ENCODE results near the gene OR52K1.

OR52K1 gene

DNA sequence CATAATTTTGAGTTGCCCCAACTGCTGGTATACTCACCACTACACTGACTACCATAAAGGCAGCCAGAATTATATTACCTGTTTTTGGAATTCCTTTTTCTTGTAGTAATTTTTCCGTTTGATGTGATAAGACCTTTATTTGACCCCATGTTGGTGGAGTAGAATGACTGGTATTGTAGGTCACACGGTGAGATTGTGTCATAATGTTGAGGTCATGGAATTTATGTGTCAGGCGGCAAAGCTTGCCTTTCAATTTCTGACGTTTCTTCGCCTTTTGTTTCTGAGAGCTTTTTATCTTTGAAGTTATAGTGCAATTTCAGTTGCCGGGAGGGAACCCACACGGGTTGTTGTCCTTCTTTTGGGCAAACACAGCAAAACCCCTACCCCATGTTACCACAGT is 13.0 kb downstream of the OR52K1 start:
- DNase-seq, result no peak
- H3K27ac Mint-ChIP-seq, result no peak overlapping the region
- no peaks in the 10 kb centered on the region for H3K36me3 Mint-ChIP-seq (ENCODE audit: low read depth)
- TF ChIP-seq, protein P1, sequence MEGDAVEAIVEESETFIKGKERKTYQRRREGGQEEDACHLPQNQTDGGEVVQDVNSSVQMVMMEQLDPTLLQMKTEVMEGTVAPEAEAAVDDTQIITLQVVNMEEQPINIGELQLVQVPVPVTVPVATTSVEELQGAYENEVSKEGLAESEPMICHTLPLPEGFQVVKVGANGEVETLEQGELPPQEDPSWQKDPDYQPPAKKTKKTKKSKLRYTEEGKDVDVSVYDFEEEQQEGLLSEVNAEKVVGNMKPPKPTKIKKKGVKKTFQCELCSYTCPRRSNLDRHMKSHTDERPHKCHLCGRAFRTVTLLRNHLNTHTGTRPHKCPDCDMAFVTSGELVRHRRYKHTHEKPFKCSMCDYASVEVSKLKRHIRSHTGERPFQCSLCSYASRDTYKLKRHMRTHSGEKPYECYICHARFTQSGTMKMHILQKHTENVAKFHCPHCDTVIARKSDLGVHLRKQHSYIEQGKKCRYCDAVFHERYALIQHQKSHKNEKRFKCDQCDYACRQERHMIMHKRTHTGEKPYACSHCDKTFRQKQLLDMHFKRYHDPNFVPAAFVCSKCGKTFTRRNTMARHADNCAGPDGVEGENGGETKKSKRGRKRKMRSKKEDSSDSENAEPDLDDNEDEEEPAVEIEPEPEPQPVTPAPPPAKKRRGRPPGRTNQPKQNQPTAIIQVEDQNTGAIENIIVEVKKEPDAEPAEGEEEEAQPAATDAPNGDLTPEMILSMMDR (IDR thresholded peaks at IDR 0.05), result no peak
- H3K4me3 Mint-ChIP-seq, result no peak overlapping the region
- H3K27me3 Mint-ChIP-seq (ENCODE audit: low read depth, poor library complexity), result peaks cover 23% of the 10 kb centered on the region
- H3K9me3 Mint-ChIP-seq, result peaks cover 4% of the 10 kb centered on the region
- peaks cover 26% of the 10 kb centered on the region for H3K4me1 Mint-ChIP-seq

DNA sequence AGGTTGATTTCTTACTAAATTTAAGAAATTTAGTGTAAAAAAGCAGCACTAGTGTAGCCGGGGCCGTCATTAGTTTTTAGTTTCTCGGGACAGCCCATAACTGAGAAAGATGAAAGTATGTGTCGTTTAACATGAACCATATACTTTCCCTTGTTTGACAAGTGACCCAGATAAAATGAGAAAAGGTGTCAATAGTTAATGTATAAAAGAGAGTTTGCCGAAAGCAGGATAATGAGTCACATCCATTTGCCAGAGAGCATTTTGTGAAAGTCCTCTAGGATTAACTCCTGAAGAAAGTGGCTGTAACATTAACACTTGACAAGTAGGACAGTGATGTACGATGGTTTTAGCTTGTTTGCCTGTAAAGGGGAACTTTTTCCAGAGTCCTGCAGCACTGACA is 13.5 kb downstream of the OR52K1 start:
- H3K36me3 Mint-ChIP-seq (ENCODE audit: low read depth), result no peaks in the 10 kb centered on the region
- no peak for DNase-seq
- H3K4me3 Mint-ChIP-seq, result no peak overlapping the region
- TF ChIP-seq, protein P1 (IDR thresholded peaks at IDR 0.05), result no peak
- peaks cover 23% of the 10 kb centered on the region for H3K27me3 Mint-ChIP-seq (ENCODE audit: low read depth, poor library complexity)
- H3K27ac Mint-ChIP-seq, result no peak overlapping the region
- peaks cover 4% of the 10 kb centered on the region for H3K9me3 Mint-ChIP-seq
- peaks cover 26% of the 10 kb centered on the region for H3K4me1 Mint-ChIP-seq

DNA sequence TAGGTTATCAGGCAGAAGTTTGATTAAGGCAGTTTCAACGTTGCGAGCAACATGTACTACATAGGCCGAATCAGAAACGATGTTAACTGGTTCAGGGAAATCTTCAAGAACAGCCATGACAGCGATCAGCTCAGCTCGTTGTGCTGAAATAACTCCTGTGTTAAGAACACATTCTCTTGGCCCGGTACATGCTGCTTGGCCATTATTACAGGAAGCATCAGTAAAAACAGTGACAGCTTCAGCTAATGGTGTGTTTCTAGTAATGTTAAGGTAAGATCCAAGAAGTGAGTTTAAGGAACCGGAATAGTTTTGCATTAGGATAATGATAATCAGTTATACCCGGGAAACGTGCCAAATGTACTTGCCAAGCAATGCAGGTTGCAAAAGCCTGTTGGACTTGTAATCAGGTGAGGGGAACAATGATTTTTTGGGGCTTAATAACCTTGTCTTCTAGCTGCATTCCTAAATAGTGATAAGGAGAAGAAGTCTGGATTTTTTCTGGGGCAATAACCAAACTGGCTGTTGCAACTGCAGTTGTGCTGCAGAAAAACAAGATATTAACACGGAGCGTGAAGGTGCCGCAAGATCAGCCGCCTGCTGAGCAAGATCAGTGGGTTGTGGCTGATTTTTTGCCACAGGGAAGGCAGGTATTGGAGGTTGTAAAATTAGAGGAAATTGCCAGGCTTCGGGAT is 14.3 kb downstream of the OR52K1 start:
- no peak overlapping the region for H3K4me3 Mint-ChIP-seq
- H3K27me3 Mint-ChIP-seq (ENCODE audit: low read depth, poor library complexity), result peaks cover 23% of the 10 kb centered on the region
- peaks cover 26% of the 10 kb centered on the region for H3K4me1 Mint-ChIP-seq
- no peaks in the 10 kb centered on the region for H3K9me3 Mint-ChIP-seq
- no peak overlapping the region for H3K27ac Mint-ChIP-seq
- DNase-seq, result no peak
- TF ChIP-seq, protein P1 (IDR thresholded peaks at IDR 0.05), result no peak
- no peaks in the 10 kb centered on the region for H3K36me3 Mint-ChIP-seq (ENCODE audit: low read depth)

DNA sequence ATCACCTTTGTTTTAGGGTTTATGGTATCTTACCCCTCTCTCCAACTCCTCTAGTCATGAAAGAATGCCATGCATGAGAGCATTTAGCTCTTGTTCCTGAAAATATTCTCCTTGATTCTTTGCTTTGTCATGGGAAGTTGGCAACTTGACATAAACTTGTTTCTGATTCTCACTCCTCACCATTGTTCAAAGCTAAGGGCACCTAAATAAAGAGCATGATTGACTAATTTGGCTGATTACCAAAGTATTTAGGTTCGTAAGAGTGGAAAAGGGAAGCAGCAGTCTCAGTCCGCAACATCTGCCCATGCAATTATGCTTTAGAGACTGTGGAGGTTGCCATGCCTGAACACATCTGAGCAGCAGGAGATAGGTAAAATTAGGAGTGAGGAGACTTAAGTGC is 26.4 kb downstream of the OR52K1 start:
- DNase-seq, result no peak
- Mint-ChIP-seq H3K36me3 (ENCODE audit: low read depth) (no peaks in the 10 kb centered on the region), H3K27ac (no peak overlapping the region), H3K4me1 (no peaks in the 10 kb centered on the region), H3K27me3 (ENCODE audit: low read depth, poor library complexity) (peaks cover 20% of the 10 kb centered on the region), H3K9me3 (peaks cover 16% of the 10 kb centered on the region), H3K4me3 (no peak overlapping the region)
- TF ChIP-seq, protein P1 (IDR thresholded peaks at IDR 0.05), result no peak

DNA sequence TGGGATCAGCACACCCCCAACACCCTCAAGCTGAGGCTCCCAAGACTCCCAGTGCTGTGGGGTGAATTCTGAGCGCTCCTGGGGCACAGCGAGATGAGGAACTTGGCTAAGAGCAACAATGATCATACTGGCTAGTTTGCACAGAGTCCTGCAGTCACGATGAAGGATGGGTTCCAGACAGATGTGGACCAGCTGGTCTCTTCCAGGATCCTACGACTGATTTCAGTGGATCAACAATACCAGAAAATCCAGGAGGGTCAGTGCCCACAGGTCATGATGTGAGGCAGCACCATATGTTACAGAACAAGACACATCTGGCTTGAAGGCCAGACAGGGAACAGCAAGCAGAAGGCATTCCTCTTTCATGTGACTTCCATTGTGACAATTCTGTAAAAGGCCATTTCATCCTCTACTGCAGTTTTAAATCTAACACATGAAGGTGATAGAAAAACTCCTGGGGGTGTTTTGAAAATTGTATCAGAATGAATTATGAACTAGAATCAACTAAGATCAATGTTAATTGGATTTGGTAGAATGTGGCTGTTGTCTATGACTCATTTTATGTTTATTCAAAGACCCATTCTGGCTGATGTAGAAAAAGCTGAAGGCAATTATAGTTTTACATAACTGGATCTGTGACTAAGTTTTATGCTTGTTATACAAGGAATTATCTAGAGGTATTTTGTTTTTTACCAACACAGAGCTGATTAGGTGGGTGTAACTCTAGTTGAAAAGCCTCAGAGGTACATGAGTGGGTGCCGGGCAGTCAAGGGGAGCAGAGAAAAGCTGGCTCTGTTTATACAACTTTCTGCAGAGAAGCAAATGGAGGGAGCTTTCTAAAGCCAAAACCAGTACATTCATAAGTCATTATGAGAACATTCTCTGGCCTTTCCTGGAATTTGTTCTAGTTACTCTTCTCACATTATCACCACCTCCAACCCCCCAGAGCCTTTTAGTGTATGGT is 29.1 kb downstream of the OR52K1 start:
- Mint-ChIP-seq H3K9me3 (peaks cover 15% of the 10 kb centered on the region), H3K27ac (no peak overlapping the region)
- TF ChIP-seq, protein P1 (IDR thresholded peaks at IDR 0.05), result no peak

More for the DNA sequence above, 29.1 kb downstream of the OR52K1 start:
- DNase-seq, result no peak
- no peaks in the 10 kb centered on the region for H3K4me1 Mint-ChIP-seq
- H3K27me3 Mint-ChIP-seq (ENCODE audit: low read depth, poor library complexity), result peaks cover 12% of the 10 kb centered on the region
- no peaks in the 10 kb centered on the region for H3K36me3 Mint-ChIP-seq (ENCODE audit: low read depth)
- H3K4me3 Mint-ChIP-seq, result no peak overlapping the region
